ENCODE measurements around the gene MOXD1. TPM values are rescaled to one million over a fixed set of nuclear protein-coding genes. Genes with fewer than 3 reads are reported as not detected.

MOXD1 gene
- total and polyA plus RNA-seq, 4 donors, result 4.5 to 37.5 (median 17.7) TPM

DNA sequence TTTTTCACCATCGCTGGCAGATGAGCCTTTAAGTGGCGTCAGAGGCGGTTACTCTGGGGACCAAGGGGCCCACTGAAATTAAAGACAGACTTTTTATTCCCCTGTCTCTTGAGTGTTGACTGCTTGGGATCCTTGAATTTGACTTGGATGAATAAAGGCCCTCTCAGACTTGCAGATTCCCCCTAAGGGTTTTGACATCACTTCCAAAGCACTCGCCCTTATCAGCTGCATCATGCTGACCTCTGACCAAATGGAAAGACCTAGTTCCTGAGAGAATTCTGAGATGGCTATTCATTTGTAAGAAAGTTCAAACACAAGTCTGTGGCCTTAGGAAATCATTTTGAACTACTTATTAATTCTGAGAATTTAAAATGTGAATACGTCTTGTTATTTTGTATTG is 13.5 kb upstream of the MOXD1 start:
- Histone ChIP-seq H3K4me1 (ENCODE audit: control insufficient read depth in 5 of 5, insufficient read depth in 5 of 5, low read length in 5 of 5) (no peaks in the 10 kb centered on the region), H3K27me3 (ENCODE audit: control insufficient read depth in 3 of 3, insufficient read depth in 3 of 3, low read length in 2 of 3) (no peaks in the 10 kb centered on the region), H3K36me3 (ENCODE audit: control insufficient read depth in 4 of 4, insufficient read depth in 4 of 4, low read length in 4 of 4) (peaks cover 0 to 4% (median 0%) of the 10 kb centered on the region in 4 donors), H3K4me3 (no peak overlapping the region), H3K27ac (ENCODE audit: low read depth in 1 of 2, low read length in 1 of 2) (no peak overlapping the region), H3K9me3 (ENCODE audit: control insufficient read depth in 4 of 4, insufficient read depth in 3 of 4, low read length in 3 of 4) (peaks cover 0 to 7% (median 2%) of the 10 kb centered on the region in 4 donors), H3K9ac (ENCODE audit: insufficient read depth in 1 of 2, low read length in 2 of 2) (no peak overlapping the region)
- ATAC-seq (ENCODE audit: insufficient read depth, low FRiP score), result no peak
- DNase-seq, result no peak
- no peak for TF ChIP-seq CTCF (IDR thresholded peaks at IDR 0.05; ENCODE audit: control extremely low read depth, extremely low read depth)
- WGBS, 2 donors, result 83 to 86% methylated on average over 5 of the region's 5 CpGs

GRCh38 chr6:132414322-132414721 is 13.0 kb upstream of the MOXD1 start:
- no peak for TF ChIP-seq CTCF (IDR thresholded peaks at IDR 0.05; ENCODE audit: control extremely low read depth, extremely low read depth)
- no peaks in the 10 kb centered on the region for H3K27me3 ChIP-seq (ENCODE audit: control insufficient read depth in 3 of 3, insufficient read depth in 3 of 3, low read length in 2 of 3)
- 81 to 84% methylated on average over 6 of the region's 6 CpGs for WGBS, 2 donors
- no peak for ATAC-seq (ENCODE audit: insufficient read depth, low FRiP score)
- peaks cover 0 to 6% (median under 1%) of the 10 kb centered on the region in 4 donors for H3K9me3 ChIP-seq (ENCODE audit: control insufficient read depth in 4 of 4, insufficient read depth in 3 of 4, low read length in 3 of 4)
- no peak for DNase-seq
- no peak overlapping the region for H3K27ac ChIP-seq (ENCODE audit: low read depth in 1 of 2, low read length in 1 of 2)
- H3K36me3 ChIP-seq (ENCODE audit: control insufficient read depth in 4 of 4, insufficient read depth in 4 of 4, low read length in 4 of 4), result peaks cover 0 to 4% (median 0%) of the 10 kb centered on the region in 4 donors
- H3K9ac ChIP-seq (ENCODE audit: insufficient read depth in 1 of 2, low read length in 2 of 2), result no peak overlapping the region
- H3K4me3 ChIP-seq, result no peak overlapping the region
- H3K4me1 ChIP-seq (ENCODE audit: control insufficient read depth in 5 of 5, insufficient read depth in 5 of 5, low read length in 5 of 5), result no peaks in the 10 kb centered on the region

- no peaks in the 10 kb centered on the region for H3K4me1 ChIP-seq (ENCODE audit: control insufficient read depth in 5 of 5, insufficient read depth in 5 of 5, low read length in 5 of 5)
- H3K27me3 ChIP-seq (ENCODE audit: control insufficient read depth in 3 of 3, insufficient read depth in 3 of 3, low read length in 2 of 3), result no peaks in the 10 kb centered on the region
- ATAC-seq (ENCODE audit: insufficient read depth, low FRiP score) (no peak), DNase-seq (no peak)
- peaks cover 0 to 4% (median 0%) of the 10 kb centered on the region in 4 donors for H3K36me3 ChIP-seq (ENCODE audit: control insufficient read depth in 4 of 4, insufficient read depth in 4 of 4, low read length in 4 of 4)
- WGBS, 2 donors, result 50 to 86% methylated on average over 1 of the region's 1 CpG
- TF ChIP-seq CTCF (IDR thresholded peaks at IDR 0.05; ENCODE audit: control extremely low read depth, extremely low read depth), result no peak
- H3K27ac ChIP-seq (ENCODE audit: low read depth in 1 of 2, low read length in 1 of 2), result no peak overlapping the region
- H3K9me3 ChIP-seq (ENCODE audit: control insufficient read depth in 4 of 4, insufficient read depth in 3 of 4, low read length in 3 of 4), result peaks cover 0 to 6% (median under 1%) of the 10 kb centered on the region in 4 donors
- no peak overlapping the region for H3K9ac ChIP-seq (ENCODE audit: insufficient read depth in 1 of 2, low read length in 2 of 2)
- H3K4me3 ChIP-seq, result no peak overlapping the region
These were observed 12.2 kb upstream of the MOXD1 start for GRCh38 chr6:132413499-132413802.

Measured in lung (tissue), 12 donors.